ENCODE data around the gene CXXC5.

- no peak for TF ChIP-seq CTCF (IDR thresholded peaks at IDR 0.05)
- no peak for TF ChIP-seq POLR2A (IDR thresholded peaks at IDR 0.05)
Observed at GRCh38 chr5:139634541-139634940, 13.6 kb upstream of the CXXC5 start.
